SK-N-SH treated with all-trans-retinoic acid at 6 μM for 48 hours (cell line): Measurements from ENCODE around the gene YWHAB.

Experiments used
- ARNTL ChIP-seq: fragments of 450-650 bp; formaldehyde crosslinking; IDR thresholded peaks from 2 replicates; pipeline ENCODE4 v1.5.0; 2020; ENCODE audit warnings: low read depth, mild to moderate bottlenecking, moderate library complexity, borderline replicate concordance
- CSRNP3 ChIP-seq: fragments of 250-450 bp; sonication (Bioruptor Pico); IDR thresholded peaks from 2 replicates; pipeline ENCODE4 v1.5.1; 2021; ENCODE audit warnings: mild to moderate bottlenecking, moderate library complexity
- PATZ1 ChIP-seq: fragments of 250-450 bp; sonication (Bioruptor Pico); IDR thresholded peaks from 2 replicates; pipeline ENCODE4 v1.8.0; 2020; ENCODE audit warnings: mild to moderate bottlenecking, moderate library complexity, borderline replicate concordance
- POU6F1 ChIP-seq: fragments of 250-450 bp; sonication (Bioruptor Pico); IDR thresholded peaks from 2 replicates; pipeline ENCODE4 v1.8.0; 2021; ENCODE audit warnings: low read depth, mild to moderate bottlenecking, moderate library complexity, borderline replicate concordance
- RARB ChIP-seq: fragments of 250-450 bp; sonication (Bioruptor Pico); IDR thresholded peaks from 2 replicates; pipeline ENCODE4 v1.8.0; 2021; ENCODE audit warnings: mild to moderate bottlenecking, moderate library complexity
- SNAI2 ChIP-seq: fragments of 250-450 bp; sonication (Bioruptor Pico); IDR thresholded peaks from 2 replicates; pipeline ENCODE4 v1.5.0; 2020; ENCODE audit warnings: mild to moderate bottlenecking, moderate library complexity
- ZFP30 ChIP-seq: fragments of 450-650 bp; formaldehyde crosslinking; IDR thresholded peaks from 2 replicates; pipeline ENCODE4 v1.5.0; 2022; ENCODE audit warnings: mild to moderate bottlenecking, moderate library complexity
- ZNF8 ChIP-seq: fragments of 450-650 bp; formaldehyde crosslinking; IDR thresholded peaks from 2 replicates; pipeline ENCODE4 v1.5.0; 2020; ENCODE audit warnings: mild to moderate bottlenecking, moderate library complexity

GRCh38 chr20:44952731-44953130 lies 67.2 kb downstream of the YWHAB start:
- TF ChIP-seq ARNTL (CRISPR knock-in tag) = no peak
- no peak for TF ChIP-seq POU6F1 (CRISPR knock-in tag)
- TF ChIP-seq ZNF8 (CRISPR knock-in tag) = no peak
- no peak for TF ChIP-seq SNAI2 (CRISPR knock-in tag)
- TF ChIP-seq RARB = no peak
- TF ChIP-seq PATZ1 = no peak
- TF ChIP-seq ZFP30 (CRISPR knock-in tag) = no peak
- no peak for TF ChIP-seq CSRNP3 (CRISPR knock-in tag)
